Ovary (tissue), 3 donors: ENCODE data around the gene CPNE1.

Source experiments
- POLR2A ChIP-seq: fragments of 450-650 bp; IDR thresholded peaks from one replicate; pipeline ENCODE4 v1.6.1; 2017; ENCODE audit warnings: antibody characterized with exemption, mild to moderate bottlenecking, moderate library complexity
- TF ChIP-seq, protein P1 (sequence below), 3 donors: fragments of 450-650 bp in 2 of 3; fragments of 200-600 bp in 1 of 3; IDR thresholded peaks; one replicate each; pipeline versions ENCODE4 v1.5.1 to v1.8.0; 2016 to 2022; ENCODE audit warnings: antibody characterized with exemption in 3 of 3, mild to moderate bottlenecking in 1 of 3
- donor health status: DM: no; HTN: no; CAD: no.

DNA sequence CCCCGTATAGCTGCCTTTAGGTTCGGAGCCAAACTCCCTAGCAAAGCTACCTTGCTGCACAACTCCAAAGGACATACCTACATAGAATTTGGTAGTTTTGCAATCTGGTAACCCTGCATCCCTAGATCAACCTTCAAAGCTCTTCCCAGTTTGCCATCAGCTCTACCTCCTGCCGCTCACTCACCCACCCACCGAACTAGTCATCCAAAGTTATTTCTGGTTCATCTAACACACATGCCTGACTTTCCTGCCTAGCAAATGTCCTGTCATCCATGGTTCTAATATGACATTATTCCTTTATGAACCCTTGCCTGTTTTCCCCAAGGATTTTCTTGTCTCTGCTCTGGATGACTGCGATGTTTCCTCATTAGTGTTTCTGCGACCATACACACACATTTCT is 27.4 kb downstream of the CPNE1 start:
- TF ChIP-seq, protein P1, sequence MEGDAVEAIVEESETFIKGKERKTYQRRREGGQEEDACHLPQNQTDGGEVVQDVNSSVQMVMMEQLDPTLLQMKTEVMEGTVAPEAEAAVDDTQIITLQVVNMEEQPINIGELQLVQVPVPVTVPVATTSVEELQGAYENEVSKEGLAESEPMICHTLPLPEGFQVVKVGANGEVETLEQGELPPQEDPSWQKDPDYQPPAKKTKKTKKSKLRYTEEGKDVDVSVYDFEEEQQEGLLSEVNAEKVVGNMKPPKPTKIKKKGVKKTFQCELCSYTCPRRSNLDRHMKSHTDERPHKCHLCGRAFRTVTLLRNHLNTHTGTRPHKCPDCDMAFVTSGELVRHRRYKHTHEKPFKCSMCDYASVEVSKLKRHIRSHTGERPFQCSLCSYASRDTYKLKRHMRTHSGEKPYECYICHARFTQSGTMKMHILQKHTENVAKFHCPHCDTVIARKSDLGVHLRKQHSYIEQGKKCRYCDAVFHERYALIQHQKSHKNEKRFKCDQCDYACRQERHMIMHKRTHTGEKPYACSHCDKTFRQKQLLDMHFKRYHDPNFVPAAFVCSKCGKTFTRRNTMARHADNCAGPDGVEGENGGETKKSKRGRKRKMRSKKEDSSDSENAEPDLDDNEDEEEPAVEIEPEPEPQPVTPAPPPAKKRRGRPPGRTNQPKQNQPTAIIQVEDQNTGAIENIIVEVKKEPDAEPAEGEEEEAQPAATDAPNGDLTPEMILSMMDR (IDR thresholded peaks at IDR 0.05): no peak
- TF ChIP-seq POLR2A: no peak
